Suppressor macrophage (primary cell): Measurements from ENCODE around the gene SLC22A14.

Experiments
- DNase-seq, 4 experiments: peaks; one replicate each; pipeline ENCODE4 v3.0.0-alpha.2; 2020 to 2022

Gene SLC22A14

DNA sequence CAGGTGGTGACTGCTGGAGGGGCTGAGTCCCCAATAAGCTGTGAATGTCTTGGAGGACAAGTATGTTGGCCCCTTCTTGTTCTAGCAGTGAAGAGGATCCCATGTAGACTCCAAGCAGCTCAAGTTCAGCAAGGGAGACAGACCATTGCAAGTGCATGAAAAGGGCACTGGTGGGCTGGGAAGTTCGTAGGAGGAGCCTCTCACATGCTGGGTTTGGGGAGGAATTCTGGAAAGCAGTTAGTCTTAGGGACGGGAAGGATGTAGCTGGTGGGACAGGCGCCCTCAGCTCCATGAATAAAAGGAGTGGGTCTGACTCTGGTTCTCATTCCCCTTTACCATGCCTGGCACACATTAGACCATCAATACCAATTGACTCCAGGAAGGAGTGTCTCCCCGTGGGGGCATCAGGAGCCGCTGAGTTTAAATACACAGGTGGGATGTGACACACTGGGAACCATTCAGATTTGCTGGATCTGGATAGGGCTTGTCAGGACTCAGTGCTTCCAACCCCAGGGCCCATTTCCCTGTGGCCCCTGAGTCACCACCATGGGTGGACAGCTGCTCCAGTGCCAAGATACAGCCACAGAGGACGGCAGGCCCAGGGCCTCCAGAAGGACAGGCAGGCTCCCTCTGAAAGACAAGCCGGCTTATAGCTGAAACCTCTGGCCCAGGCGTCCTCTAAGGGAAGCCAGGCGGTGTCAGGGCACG, 63.9 kb downstream of the SLC22A14 start:
- no peak for DNase-seq

DNA sequence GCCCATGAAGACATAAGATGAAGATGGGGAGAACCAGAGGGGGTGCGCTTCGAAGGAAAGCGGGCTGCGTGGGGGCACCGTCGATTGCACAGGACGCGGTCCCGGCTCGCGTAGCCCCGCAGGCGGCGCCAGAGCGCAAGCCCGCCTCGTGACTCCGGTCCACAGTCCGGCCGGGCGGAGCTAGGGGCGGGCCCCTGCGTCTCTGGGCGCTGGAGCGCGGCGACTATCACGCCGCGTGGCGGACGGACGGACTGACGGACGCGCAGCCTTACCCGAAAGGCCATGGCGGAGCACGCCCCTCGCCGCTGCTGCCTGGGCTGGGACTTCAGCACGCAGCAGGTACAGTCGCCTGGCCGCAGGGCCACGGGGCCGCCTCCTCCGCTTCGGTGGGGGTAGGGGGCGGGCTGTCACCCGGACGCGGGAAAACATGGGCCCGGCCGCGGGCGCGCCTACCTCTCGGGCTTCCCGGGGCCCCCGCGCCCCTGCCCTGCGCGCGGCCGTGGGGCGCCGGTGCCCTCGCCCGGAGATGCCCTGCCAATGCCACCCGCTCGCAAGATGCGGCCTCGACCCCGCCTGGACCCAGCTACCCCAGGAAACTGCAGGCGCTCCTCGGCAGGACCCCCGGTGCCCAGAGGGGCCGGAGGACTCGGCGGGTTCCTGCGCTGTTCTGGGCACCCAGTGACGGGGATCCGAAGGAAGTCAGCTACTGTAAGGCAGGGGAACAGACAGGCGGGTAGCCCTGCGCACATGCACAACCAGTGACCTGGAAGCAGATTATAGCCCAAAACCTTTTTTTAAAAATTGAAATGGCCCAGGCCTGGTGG, 64.7 kb downstream of the SLC22A14 start, which contains the start of gene XYLB:
Gene XYLB, plus strand, starts transcription at position 199 of the 824 bp plus-strand sequence. Its CDS starts 84 bp downstream, at position 283.
- DNase-seq = peak; percentile 92 to 97 (median 94)

DNA sequence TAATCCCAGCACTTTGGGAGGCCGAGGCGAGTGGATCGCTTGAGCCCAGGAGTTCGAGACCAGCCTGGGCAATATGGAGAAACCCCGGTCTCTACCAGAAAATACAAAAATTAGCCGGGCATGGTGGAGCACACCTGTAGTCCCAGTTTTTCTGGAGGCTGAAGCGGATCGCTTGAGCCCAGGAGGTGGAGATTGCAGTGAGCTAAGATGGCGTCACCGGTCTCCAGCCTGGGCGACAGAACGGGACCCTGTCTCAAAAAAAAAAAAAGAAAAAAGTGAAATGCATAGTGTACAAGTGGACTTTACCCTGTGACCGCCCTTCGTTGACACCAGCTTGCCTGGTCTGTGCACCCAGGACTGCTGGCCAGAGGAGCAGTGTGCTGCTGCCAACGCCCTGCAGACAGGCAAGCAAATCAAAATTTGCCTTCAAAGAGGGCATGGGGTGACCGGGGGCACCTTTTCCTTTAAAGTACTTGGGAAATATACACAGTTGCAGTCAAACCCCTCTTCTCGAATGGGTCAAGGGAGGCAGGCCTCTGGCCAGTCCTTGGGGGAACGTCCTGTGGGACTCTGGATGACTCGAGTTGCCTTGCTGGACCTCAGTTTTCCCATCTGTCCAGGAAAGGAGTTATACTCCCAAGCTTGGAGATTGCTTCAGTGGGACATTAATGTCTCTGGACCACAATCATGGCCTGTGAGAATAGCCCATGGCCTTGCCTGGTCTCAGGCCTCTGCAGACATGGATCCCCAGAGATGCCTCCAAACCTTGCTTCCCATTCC, 65.5 kb downstream of the SLC22A14 start:
- DNase-seq = no peak

DNA sequence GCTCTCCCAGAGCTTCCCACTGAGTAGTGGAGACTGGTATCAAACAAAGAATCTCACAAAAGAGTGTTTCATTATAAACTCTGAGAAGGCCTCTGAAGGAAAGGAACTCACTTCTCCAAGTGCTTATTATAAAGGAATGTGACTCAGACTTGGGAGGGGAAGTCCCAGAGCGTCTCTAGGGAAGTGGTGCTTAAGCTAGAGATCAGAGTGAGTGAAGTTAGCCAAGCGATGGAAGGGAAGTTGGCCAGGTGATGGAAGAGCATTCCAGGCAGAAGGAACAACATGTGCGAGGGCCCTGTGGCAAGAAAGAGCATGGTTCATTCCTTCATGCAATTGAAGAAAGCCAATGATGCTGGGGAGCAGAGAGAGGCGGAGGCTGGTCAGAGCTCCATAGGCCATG, 66.8 kb downstream of the SLC22A14 start:
- peak; percentile 78 to 91 (median 87) for DNase-seq

DNA sequence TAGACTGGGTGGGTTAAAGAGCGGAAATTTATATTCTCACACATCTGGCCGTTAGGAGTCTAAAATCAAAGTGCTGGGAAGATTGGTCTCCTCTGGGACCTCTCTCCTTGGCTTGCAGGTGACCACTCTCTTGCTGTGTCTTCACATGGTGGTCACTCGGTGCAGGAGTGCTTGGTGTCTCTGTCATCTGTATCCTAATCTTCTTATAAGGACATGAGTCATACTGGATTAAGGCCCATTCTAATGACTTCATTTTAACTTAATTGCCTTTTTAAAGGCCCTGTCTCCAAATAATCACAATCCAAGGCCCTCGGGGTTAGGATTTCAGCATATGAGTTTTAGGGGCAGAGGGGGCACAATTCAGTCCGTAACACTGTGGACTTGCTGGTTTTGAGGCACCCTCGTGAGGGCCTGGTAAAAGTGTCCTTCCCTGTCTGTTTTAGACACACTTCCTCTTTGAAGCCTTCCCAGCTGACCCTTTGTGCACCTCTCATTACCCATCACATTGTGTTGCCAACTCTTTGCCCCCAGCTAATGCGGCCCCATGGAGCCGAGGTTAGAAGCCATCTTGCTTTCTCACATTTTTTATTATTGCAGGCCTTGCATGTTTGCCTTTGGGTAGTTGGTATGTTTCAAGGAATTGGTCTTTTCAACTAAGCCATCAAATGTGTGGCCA, 67.7 kb downstream of the SLC22A14 start:
- DNase-seq = peak in 1 of 4 experiments; percentile 25

DNA sequence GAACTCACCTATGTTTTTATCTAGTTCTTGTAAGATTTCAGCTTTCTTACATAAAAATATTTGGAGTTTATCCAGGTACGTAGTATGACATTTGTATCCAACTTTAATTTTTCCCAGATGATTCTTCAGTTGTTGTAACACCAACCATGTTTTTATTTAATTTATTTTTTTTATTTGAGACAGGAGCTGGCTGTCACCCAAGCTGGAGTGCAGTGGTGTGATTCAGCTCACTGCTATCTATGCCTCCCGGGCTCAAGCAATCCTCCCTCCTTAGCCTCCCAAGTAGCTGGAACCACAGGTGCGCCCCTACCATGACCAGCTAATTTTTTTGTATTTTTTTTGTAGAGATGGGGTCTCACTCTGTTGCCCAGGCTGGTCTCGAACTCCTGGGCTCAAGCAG, 71.1 kb downstream of the SLC22A14 start:
- DNase-seq = no peak

DNA sequence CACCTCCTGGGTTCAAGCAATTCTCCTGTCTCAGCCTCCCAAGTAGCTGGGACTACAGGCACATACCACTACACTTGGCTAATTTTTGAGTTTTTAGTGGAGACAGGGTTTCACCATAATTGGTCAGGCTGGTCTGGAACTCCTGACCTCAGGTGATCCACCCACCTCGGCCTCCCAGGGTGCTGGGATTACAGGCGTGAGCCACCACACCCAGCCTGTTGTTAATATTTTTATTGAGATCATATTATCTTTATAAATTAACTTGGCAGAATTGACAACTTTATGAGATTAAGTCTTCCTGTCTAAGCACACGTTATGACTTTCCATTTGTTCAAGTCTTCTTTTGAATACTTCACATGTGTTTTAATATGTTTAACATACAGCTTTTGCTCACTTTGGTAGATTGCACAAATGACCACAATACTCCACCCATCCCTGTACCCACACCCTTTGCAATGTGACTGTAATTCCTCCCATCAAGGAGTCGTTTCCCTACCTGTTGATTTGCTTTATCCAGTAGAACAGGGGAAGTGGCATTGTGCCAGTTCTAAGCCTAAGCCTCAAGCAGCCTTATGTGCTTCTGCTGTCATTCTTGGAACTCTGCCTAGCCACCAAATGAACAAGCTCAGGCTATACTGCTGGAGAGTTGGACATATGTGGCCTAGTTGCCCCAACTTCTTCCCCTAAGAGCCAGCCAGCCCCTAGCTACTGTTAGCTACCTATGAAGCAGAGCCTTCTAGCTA, 72.7 kb downstream of the SLC22A14 start:
- peak in 1 of 4 experiments; percentile 9 for DNase-seq

DNA sequence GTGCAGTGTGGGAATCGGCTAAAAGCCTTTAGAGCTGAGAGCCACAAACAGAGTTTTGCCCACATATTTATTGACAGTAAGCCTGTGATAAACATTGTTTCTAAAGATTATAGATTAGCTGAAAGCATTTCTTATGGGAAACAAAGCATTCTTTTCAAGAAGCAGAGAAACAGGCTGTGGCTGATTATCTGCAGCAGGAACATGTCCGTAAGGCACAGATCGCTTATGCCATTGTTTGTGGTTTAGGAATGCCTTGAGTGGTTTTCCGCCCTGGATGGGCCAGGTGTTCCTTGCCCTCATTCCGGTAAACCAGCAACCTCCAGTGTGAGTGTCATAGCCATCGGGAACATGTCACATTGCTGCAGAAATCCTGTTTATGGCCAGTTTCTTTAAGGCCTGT, 76.9 kb downstream of the SLC22A14 start:
- no peak for DNase-seq

DNA sequence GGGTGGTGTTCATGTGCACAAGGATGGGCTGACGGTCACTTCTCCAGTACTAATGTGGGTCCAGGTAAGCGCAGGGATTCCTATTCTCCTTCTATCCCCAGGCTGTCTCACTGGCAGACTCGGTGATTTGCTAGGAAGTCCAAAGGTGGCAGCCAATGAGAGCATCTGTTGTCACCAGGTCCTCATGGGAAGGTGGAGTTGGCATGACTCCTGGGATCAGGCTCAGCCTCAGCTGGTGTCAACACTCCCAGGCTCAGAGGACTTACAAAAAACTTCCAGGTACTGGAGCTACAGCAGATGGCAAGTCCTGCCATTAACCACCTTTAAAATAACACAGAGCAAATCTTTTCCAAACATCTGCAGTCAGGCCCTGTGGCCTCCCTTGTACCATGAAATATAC, 78.3 kb downstream of the SLC22A14 start:
- DNase-seq = no peak

DNA sequence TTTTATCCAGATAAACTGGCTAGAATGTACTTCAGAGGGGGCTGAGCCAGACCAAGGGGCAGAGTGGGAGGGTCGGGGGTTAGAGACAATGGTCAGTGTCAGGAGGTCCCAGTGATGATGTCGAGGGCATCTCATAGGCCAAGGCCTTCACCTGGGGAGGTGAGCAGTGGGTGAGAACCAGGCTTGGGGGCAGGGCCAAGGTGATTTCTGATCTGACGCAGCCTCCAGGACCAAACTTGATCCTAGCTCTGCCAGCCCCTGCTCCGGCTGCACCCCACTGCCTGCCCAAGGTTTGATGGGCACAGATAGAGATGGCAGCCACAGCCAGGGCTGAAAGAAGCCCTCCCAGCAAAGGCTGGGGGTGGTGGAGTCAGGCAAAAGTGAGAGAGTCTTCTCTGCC, 79.4 kb downstream of the SLC22A14 start:
- DNase-seq = no peak

DNA sequence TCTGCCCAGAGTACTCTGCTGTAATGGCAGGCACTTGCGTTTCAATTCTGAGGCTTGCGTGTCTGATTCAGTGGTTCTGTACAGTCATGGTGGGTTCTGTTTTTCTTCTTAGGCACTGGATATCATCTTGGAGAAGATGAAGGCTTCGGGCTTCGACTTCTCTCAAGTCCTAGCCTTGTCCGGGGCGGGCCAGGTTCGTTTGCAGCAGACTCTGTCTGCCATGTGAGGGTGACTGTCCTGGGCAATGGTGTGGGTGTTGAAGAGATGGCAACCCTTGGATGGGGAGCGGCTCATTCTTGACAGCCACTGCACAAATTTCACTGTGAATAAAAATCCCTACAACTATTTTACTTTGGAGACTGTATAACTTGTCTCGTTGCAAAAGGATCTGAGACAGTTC, 80.7 kb downstream of the SLC22A14 start:
- DNase-seq = no peak

DNA sequence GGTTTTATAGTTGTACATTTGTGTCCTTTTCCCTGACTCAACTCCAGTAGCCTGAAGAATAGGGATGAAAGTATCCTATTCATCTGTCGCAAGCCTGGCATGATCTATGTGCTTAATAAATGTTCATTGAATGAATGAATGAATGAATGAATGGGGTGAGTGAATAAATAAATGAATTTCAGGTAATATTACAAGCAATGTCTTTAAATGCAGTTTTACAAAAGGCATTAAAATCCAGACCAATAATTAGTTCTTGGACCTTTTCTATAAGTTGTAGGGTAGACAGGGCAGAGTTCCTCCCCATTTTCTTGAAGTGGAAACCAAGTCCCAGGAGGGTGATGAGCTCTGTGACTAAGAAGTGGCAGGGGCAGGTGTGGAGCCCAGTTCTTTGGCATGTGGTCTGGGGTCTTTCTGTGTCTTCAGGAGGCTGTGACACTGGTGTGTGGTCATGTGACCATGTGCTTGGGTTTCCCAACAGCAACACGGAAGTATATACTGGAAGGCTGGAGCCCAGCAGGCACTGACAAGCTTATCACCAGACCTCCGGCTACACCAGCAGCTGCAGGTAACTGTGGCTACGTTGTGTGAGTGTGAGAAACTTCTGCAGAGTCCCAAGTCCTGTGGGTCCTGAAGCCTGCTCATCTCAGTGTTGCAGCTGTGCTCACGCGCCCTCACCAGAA, 82.8 kb downstream of the SLC22A14 start:
- no peak for DNase-seq

DNA sequence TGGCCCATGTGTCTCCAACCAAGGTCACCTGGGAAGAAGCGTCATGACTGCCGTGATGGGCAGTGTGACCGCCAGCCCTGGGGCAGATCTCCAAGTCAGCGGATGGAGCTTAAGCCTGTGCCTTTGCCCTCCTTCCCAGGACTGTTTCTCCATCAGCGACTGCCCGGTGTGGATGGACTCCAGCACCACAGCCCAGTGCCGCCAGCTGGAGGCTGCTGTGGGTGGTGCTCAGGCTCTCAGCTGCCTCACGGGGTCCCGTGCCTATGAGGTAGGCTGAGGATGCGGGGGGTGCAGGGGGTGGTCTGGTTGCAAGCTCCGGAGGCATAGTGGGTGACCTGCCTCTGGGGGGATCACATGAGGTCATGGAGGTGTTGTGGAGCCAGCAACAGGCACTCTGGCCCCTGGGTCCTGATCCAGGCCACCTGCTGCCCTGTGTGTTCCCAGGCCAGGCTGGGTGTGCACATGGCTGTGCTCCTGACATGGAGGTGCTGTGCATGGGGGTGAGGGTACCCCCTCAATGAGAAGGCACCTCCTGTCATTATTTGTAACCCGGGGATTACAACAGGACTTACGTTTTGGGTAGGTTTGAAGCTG, 83.5 kb downstream of the SLC22A14 start:
- no peak for DNase-seq

DNA sequence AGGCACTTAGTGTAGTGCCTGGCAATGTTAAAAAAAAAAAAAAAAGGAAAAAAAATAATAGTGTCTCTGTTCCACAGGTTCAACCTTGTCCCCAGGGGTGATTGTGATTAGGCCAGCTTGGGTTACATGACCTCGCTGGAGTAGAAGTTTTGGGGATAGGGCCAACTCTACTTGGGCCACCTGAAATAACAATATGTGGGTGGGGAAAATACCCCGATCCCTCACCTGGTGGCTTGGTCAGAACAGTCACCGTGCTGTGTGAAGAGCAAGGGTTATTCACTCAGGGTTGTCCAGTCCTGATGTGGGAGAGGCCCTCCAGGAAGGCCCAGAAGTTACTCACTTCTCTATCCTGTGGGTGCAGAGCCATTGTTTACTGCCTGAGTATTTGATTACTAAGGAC, 84.0 kb downstream of the SLC22A14 start:
- no peak for DNase-seq

DNA sequence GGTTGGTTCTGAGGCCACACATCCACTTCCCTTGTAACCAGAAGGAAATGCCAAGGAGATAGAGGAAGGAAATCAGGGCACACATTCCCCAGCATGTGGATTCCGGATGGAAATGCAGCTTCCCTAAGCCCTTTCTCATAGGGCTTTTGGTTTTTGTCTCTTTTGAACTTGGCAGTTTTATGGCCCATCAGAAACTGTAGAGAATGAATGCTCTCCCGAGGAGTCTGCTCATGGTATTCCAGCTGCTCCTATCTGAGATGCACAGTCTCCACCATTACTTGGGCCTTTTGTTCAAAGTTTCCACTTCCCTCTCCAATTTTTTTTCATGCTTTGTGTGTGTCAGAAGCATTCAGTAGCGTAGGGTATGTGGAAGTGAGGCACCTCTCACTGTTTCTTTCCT, 85.7 kb downstream of the SLC22A14 start:
- no peak for DNase-seq
